HepG2 (cell line): ENCODE results near the gene EDN2. TPM values are rescaled to one million over a fixed set of nuclear protein-coding genes. Genes with fewer than 3 reads are reported as not detected.

Experiments used
- ATAC-seq: fragments of 200-7000 bp; cut with Tn5 transposase; 3 replicates; pipeline ENCODE4 v1.9.1; 2020; ENCODE audit warnings: mild to moderate bottlenecking, moderate library complexity
- BruUV-seq: library from RNA; stranded (reverse); fragments of 400-500 nt; replicated peaks from 2 replicates; lab custom pipeline; 2021; lab: Mats Ljungman, UMichigan
- CTCF ChIA-PET: fragments of 300-600 bp; formaldehyde crosslinking; extraction: SDS; loops from one replicate; lab custom pipeline; 2021; ENCODE audit warnings: low total read pairs, inconsistent platforms, low intra/inter-chr PET ratio; lab: Yijun Ruan, JAX
- POLR2A ChIA-PET: fragments of 350-600 bp; sonication (Branson Sonifier 250); formaldehyde crosslinking; loops from one replicate; lab custom pipeline; 2020; ENCODE audit warnings: antibody characterized with exemption, inconsistent platforms; lab: Yijun Ruan, JAX
- DNase-seq: peaks from one replicate; pipeline ENCODE4 v3.0.0-alpha.2; 2015; ENCODE audit warnings: low spot score
- FAIRE-seq: peaks from 3 replicates; lab custom pipeline; 2011; peaks lifted over from hg19 to GRCh38; lab: Jason Lieb, UNC
- H2AFZ ChIP-seq: one replicate; pipeline ENCODE4 v1.6.1; 2011; ENCODE audit warnings: low read length, inconsistent platforms
- H3K27ac ChIP-seq: fragments of 300-600 bp; 3 replicates; pipeline ENCODE4 v1.8.0; 2011; ENCODE audit warnings: mixed run types, mild to moderate bottlenecking, mixed read lengths, low read length, inconsistent platforms; ENCODE audit not compliant: insufficient read depth; ENCODE audit errors: extremely low read length
- H3K27me3 ChIP-seq, 2 experiments: fragments of 200-600 bp in 1 of 2; 2 replicates in 1 of 2; 3 replicates in 1 of 2; pipeline versions ENCODE4 v1.6.0 to v1.8.0; 2011; ENCODE audit warnings: low read length in 2 of 2, mild to moderate bottlenecking in 2 of 2, moderate library complexity in 2 of 2, inconsistent platforms in 1 of 2; ENCODE audit not compliant: insufficient read depth in 2 of 2, control insufficient read depth in 1 of 2
- H3K36me3 ChIP-seq, 2 experiments: fragments of 200-600 bp in 1 of 2; replicated peaks in 1 of 2; 2 replicates in 1 of 2; 3 replicates in 1 of 2; pipeline versions ENCODE4 v1.5.1 to v1.8.0; 2011; ENCODE audit warnings: low read length in 2 of 2, inconsistent platforms in 1 of 2; ENCODE audit not compliant: insufficient read depth in 2 of 2, control insufficient read depth in 1 of 2
- H3K4me1 ChIP-seq: 2 replicates; pipeline ENCODE4 v1.5.1; 2012; ENCODE audit warnings: low read length, inconsistent platforms; ENCODE audit not compliant: insufficient read depth
- H3K4me2 ChIP-seq: 2 replicates; pipeline ENCODE4 v1.6.0; 2011; ENCODE audit warnings: low read depth, low read length, inconsistent platforms
- H3K4me3 ChIP-seq, 3 experiments: fragments of 200-600 bp in 1 of 3; sonication (generic), shearing (Covaris generic) in 1 of 3; replicated peaks in 1 of 3; 2 replicates each; pipeline ENCODE4 v1.5.1; 2011 to 2016; ENCODE audit warnings: low read length in 3 of 3, inconsistent platforms in 2 of 3, low read depth in 2 of 3, mild to moderate bottlenecking in 2 of 3, control low read depth in 1 of 3, mixed read lengths in 1 of 3; ENCODE audit not compliant: insufficient read depth in 1 of 3
- H3K79me2 ChIP-seq: one replicate; pipeline ENCODE4 v1.6.1; 2011; ENCODE audit warnings: low read length, inconsistent platforms; ENCODE audit not compliant: insufficient read depth
- H3K9ac ChIP-seq: 2 replicates; pipeline ENCODE4 v1.6.0; 2011; ENCODE audit warnings: mild to moderate bottlenecking, low read depth, low read length, inconsistent platforms; ENCODE audit not compliant: insufficient read depth
- H3K9me3 ChIP-seq: 2 replicates; pipeline ENCODE4 v1.5.1; 2012; ENCODE audit warnings: mild to moderate bottlenecking, low read length
- H4K20me1 ChIP-seq: 2 replicates; pipeline ENCODE4 v1.6.0; 2011; ENCODE audit warnings: inconsistent platforms, mild to moderate bottlenecking, low read length, moderate library complexity; ENCODE audit not compliant: insufficient read depth
- HNRNPLL ChIP-seq: fragments of 200-400 bp; formaldehyde crosslinking; IDR thresholded peaks from 2 replicates; pipeline ENCODE4 v1.6.1; 2017; ENCODE audit warnings: mild to moderate bottlenecking, low read depth, low read length; ENCODE audit not compliant: poor library complexity, severe bottlenecking
- KAT7 ChIP-seq: IDR thresholded peaks from 2 replicates; pipeline ENCODE4 v1.6.1; 2018; ENCODE audit warnings: borderline replicate concordance, missing compliant biosample characterization
- PHF21A ChIP-seq: sonication (generic); formaldehyde crosslinking; IDR thresholded peaks from 2 replicates; pipeline ENCODE4 v1.5.0; 2020; ENCODE audit warnings: mild to moderate bottlenecking, missing genetic modification reagents
- RXRA ChIP-seq: sonication (generic); formaldehyde crosslinking; IDR thresholded peaks from 2 replicates; pipeline ENCODE4 v1.5.1; 2020; ENCODE audit warnings: missing genetic modification reagents
- ZNF3 ChIP-seq: IDR thresholded peaks from 2 replicates; pipeline ENCODE4 v1.7.0; 2017; ENCODE audit warnings: inconsistent platforms
- ZNF7 ChIP-seq: IDR thresholded peaks from 2 replicates; pipeline ENCODE4 v1.6.1; 2016; ENCODE audit warnings: missing biosample characterization, missing genetic modification reagents
- WGBS: methylation state at CpG from one replicate; pipeline ENCODE4 v1.1.6; 2017; ENCODE audit warnings: low lambda C conversion rate; 5-methylcytosine and 5-hydroxymethylcytosine counted together
- in situ Hi-C: cut with HindIII; loops from 2 replicates; pipeline ENCODE4 v1.10.0; 2017; ENCODE audit warnings: low pct_unique_long_range_greater_than_20kb; ENCODE audit not compliant: extremely low pct_ligation_motif_present
- intact Hi-C: fragments of 100-400 bp; cut with micrococcal nuclease; formaldehyde crosslinking; loops from one replicate; pipeline ENCODE4 v1.10.0; 2022; ENCODE audit not compliant: unreplicated experiment
- polyA plus RNA-seq, 8 experiments: library from polyadenylated mRNA; depleted of rRNA in 3 of 8; stranded (reverse) in 7 of 8; unstranded in 1 of 8; fragments of >200 nt; fragmentation: Illumina TruSeq in 4 of 8; extraction: Trizol in 4 of 8; gene quantifications; 2 replicates each; pipeline versions ENCODE4 v1.2.1 to v1.2.3, GENCODE V29; 2011 to 2016; ENCODE audit warnings: low read depth in 4 of 8, missing spikeins in 1 of 8, mixed read lengths in 1 of 8; ENCODE audit not compliant: insufficient read depth in 1 of 8
- total RNA-seq, 5 experiments: library from RNA; depleted of rRNA; stranded (reverse); fragments of >200 nt; fragmentation: Illumina TruSeq; extraction: Trizol; gene quantifications; 2 replicates each; pipeline ENCODE4 v1.2.3, GENCODE V29; 2016; ENCODE audit warnings: low read depth in 1 of 5
- TF ChIP-seq, protein P1 (sequence below): sonication (generic); formaldehyde crosslinking; IDR thresholded peaks from 2 replicates; pipeline ENCODE4 v1.4.0; 2020; ENCODE audit warnings: missing genetic modification reagents, mild to moderate bottlenecking, borderline replicate concordance

The EDN2 gene
- total and polyA plus RNA-seq, 2 of the 13 experiments (the other 11 are each of a cell fraction or from before 2014, with no cell fraction given): not detected

DNA sequence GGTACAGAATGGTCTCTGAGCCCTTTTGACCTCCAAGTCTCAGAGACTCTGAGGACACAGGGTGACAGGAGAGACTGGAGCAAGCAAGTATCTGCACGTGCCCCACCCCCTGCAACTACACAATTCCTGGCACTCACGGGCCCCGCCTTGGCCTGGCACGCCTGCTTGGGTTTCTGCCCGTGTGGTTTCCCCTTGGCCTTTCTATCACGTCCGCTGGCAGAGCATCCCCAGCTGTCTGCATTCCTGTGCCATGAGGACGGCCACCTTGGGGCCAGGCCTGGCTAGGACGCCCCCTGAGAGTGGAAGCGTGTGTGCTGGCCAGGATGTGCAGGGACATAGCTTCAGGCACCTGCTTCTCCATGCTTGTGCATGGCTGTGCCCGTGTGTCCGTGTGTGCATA, 14.3 kb upstream of the EDN2 start:
- POLR2A ChIA-PET: no interaction called here
- no peak overlapping the region for H3K4me3 ChIP-seq
- in situ Hi-C loops: no loop called here
- BruUV-seq: no TSS peak
- ATAC-seq (no peak), FAIRE-seq (no peak), DNase-seq (no peak)
- H4K20me1 ChIP-seq: no peaks in the 10 kb centered on the region
- CTCF ChIA-PET: no interaction called here
- H3K9ac ChIP-seq: no peak overlapping the region
- intact Hi-C loops: no loop called here
- H2AFZ ChIP-seq: no peak overlapping the region
- H3K27ac ChIP-seq: no peak overlapping the region
- H3K9me3 ChIP-seq: no peaks in the 10 kb centered on the region
- H3K4me2 ChIP-seq: no peak overlapping the region
- H3K4me1 ChIP-seq: no peaks in the 10 kb centered on the region
- H3K27me3 ChIP-seq: peaks cover 0 to 4% of the 10 kb centered on the region in 2 experiments; a peak in 2 of 5 replicates
- WGBS: 47% methylated on average over 10 of the region's 12 CpGs
- TF ChIP-seq RXRA (CRISPR knock-in tag) (no peak), PHF21A (no peak), KAT7 (CRISPR knock-in tag) (no peak), ZNF3 (CRISPR knock-in tag) (no peak), ZNF7 (CRISPR knock-in tag) (no peak), HNRNPLL (no peak)
- TF ChIP-seq, protein P1, sequence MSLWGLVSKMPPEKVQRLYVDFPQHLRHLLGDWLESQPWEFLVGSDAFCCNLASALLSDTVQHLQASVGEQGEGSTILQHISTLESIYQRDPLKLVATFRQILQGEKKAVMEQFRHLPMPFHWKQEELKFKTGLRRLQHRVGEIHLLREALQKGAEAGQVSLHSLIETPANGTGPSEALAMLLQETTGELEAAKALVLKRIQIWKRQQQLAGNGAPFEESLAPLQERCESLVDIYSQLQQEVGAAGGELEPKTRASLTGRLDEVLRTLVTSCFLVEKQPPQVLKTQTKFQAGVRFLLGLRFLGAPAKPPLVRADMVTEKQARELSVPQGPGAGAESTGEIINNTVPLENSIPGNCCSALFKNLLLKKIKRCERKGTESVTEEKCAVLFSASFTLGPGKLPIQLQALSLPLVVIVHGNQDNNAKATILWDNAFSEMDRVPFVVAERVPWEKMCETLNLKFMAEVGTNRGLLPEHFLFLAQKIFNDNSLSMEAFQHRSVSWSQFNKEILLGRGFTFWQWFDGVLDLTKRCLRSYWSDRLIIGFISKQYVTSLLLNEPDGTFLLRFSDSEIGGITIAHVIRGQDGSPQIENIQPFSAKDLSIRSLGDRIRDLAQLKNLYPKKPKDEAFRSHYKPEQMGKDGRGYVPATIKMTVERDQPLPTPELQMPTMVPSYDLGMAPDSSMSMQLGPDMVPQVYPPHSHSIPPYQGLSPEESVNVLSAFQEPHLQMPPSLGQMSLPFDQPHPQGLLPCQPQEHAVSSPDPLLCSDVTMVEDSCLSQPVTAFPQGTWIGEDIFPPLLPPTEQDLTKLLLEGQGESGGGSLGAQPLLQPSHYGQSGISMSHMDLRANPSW (CRISPR knock-in tag): no peak
- no peaks in the 10 kb centered on the region for H3K79me2 ChIP-seq
- H3K36me3 ChIP-seq: no peaks in the 10 kb centered on the region
